HepG2 (cell line): ENCODE data around the gene ECSIT. TPM values are rescaled to one million over a fixed set of nuclear protein-coding genes. Genes with fewer than 3 reads are reported as not detected.

Experiments
- DMAP1 ChIP-seq: IDR thresholded peaks from 2 replicates; pipeline ENCODE4 v1.6.1; 2016
- JUNB ChIP-seq: sonication (generic); formaldehyde crosslinking; IDR thresholded peaks from 2 replicates; pipeline ENCODE4 v1.8.0; 2022; ENCODE audit warnings: missing genetic modification reagents, mild to moderate bottlenecking, borderline replicate concordance
- KAT7 ChIP-seq: IDR thresholded peaks from 2 replicates; pipeline ENCODE4 v1.6.1; 2018; ENCODE audit warnings: borderline replicate concordance, missing compliant biosample characterization
- PAF1 ChIP-seq: IDR thresholded peaks from 2 replicates; pipeline ENCODE4 v1.6.1; 2016; ENCODE audit warnings: missing genetic modification reagents, missing compliant biosample characterization
- PHF20 ChIP-seq: sonication (generic); formaldehyde crosslinking; IDR thresholded peaks from 2 replicates; pipeline ENCODE4 v1.5.0; 2020; ENCODE audit warnings: mild to moderate bottlenecking, missing genetic modification reagents
- RELA ChIP-seq: sonication (generic); formaldehyde crosslinking; IDR thresholded peaks from 2 replicates; pipeline ENCODE4 v1.4.0; 2020; ENCODE audit warnings: missing genetic modification reagents
- ZC3H13 ChIP-seq: sonication (generic); formaldehyde crosslinking; IDR thresholded peaks from 2 replicates; pipeline ENCODE4 v1.8.1; 2023; ENCODE audit warnings: mild to moderate bottlenecking, missing genetic modification reagents, moderate library complexity
- polyA plus RNA-seq, 8 experiments: library from polyadenylated mRNA; depleted of rRNA in 3 of 8; stranded (reverse) in 7 of 8; unstranded in 1 of 8; fragments of >200 nt; fragmentation: Illumina TruSeq in 4 of 8; extraction: Trizol in 4 of 8; gene quantifications; 2 replicates each; pipeline versions ENCODE4 v1.2.1 to v1.2.3, GENCODE V29; 2011 to 2016; ENCODE audit warnings: low read depth in 4 of 8, missing spikeins in 1 of 8, mixed read lengths in 1 of 8; ENCODE audit not compliant: insufficient read depth in 1 of 8
- total RNA-seq, 5 experiments: library from RNA; depleted of rRNA; stranded (reverse); fragments of >200 nt; fragmentation: Illumina TruSeq; extraction: Trizol; gene quantifications; 2 replicates each; pipeline ENCODE4 v1.2.3, GENCODE V29; 2016; ENCODE audit warnings: low read depth in 1 of 5
- TF ChIP-seq, protein P1 (sequence below): sonication (generic); formaldehyde crosslinking; IDR thresholded peaks from 2 replicates; pipeline ENCODE4 v1.4.0; 2020; ENCODE audit warnings: missing genetic modification reagents
- TF ChIP-seq, protein P2 (sequence below): sonication (generic); formaldehyde crosslinking; IDR thresholded peaks from 2 replicates; pipeline ENCODE4 v1.4.0; 2020; ENCODE audit warnings: mild to moderate bottlenecking, missing genetic modification reagents
- TF ChIP-seq, protein P3 (sequence below): sonication (generic); formaldehyde crosslinking; IDR thresholded peaks from 2 replicates; pipeline ENCODE4 v1.5.1; 2020; ENCODE audit warnings: mild to moderate bottlenecking, missing genetic modification reagents, borderline replicate concordance
- TF ChIP-seq, protein P4 (sequence below): sonication (generic); formaldehyde crosslinking; IDR thresholded peaks from 2 replicates; pipeline ENCODE4 v1.4.0; 2020; ENCODE audit warnings: missing genetic modification reagents

Gene ECSIT
- total and polyA plus RNA-seq, 2 of the 13 experiments (the other 11 are each of a cell fraction or from before 2014, with no cell fraction given) = 36.4 to 62.3 TPM

DNA sequence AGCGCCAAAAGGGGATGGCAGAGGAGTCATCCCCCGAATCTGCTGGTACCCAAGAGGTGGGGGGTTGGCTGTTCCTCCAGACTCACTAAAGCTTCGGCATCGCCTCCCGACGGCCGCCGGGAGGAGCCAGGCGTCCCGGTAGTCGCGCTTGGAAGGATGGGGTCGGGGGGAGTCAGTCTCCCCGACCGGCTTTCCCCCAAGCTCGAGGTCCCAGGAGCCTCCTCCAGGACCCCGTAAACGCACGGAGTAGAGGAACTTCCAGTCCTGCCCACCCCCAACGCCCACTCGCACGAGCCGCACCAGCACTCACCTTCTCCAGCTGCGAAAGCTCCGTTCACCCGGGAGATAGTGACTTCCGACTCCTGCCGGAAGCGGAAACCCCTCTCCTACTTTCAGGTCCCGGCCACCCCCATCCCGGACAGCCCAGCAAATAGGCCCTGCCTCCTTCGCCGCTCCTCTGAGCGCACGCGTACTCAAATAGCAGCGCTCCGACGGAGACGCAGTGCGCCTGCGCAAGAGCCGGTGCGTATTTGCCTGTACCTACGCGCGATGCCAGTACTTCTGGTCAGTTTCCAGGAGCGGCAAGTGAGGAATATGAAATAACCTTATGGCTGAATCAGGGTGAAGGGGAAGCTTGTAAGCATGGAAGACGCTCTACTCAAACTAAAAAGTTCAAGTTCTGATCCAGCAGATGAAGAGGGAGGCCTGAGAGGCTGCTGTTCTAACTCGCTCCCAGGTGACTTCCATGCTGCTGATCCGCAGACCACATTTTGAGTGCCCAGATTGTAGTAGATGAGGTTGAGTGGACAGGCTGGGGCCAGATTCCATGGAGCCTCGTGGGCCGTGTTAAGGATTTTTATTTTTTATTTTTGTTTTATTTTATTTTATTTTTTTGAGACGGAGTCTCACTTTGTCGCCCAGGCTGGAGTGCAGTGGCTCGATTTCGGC, 30.2 kb upstream of the ECSIT start, which contains the start of gene ELOF1 (continued):
- TF ChIP-seq, protein P1, sequence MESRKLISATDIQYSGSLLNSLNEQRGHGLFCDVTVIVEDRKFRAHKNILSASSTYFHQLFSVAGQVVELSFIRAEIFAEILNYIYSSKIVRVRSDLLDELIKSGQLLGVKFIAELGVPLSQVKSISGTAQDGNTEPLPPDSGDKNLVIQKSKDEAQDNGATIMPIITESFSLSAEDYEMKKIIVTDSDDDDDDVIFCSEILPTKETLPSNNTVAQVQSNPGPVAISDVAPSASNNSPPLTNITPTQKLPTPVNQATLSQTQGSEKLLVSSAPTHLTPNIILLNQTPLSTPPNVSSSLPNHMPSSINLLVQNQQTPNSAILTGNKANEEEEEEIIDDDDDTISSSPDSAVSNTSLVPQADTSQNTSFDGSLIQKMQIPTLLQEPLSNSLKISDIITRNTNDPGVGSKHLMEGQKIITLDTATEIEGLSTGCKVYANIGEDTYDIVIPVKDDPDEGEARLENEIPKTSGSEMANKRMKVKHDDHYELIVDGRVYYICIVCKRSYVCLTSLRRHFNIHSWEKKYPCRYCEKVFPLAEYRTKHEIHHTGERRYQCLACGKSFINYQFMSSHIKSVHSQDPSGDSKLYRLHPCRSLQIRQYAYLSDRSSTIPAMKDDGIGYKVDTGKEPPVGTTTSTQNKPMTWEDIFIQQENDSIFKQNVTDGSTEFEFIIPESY (CRISPR knock-in tag) = no peak
- TF ChIP-seq KAT7 (no peak), DMAP1 (CRISPR knock-in tag) (peak; percentile 41; the same call in 1 of the 2 replicates), PAF1 (CRISPR knock-in tag) (no peak), JUNB (no peak), PHF20 (CRISPR knock-in tag) (peak; percentile 91), ZC3H13 (CRISPR knock-in tag) (no peak), RELA (CRISPR knock-in tag) (0 out of 2 replicates have a peak, but pooled peaks have one; percentile 54)
- TF ChIP-seq, protein P2, sequence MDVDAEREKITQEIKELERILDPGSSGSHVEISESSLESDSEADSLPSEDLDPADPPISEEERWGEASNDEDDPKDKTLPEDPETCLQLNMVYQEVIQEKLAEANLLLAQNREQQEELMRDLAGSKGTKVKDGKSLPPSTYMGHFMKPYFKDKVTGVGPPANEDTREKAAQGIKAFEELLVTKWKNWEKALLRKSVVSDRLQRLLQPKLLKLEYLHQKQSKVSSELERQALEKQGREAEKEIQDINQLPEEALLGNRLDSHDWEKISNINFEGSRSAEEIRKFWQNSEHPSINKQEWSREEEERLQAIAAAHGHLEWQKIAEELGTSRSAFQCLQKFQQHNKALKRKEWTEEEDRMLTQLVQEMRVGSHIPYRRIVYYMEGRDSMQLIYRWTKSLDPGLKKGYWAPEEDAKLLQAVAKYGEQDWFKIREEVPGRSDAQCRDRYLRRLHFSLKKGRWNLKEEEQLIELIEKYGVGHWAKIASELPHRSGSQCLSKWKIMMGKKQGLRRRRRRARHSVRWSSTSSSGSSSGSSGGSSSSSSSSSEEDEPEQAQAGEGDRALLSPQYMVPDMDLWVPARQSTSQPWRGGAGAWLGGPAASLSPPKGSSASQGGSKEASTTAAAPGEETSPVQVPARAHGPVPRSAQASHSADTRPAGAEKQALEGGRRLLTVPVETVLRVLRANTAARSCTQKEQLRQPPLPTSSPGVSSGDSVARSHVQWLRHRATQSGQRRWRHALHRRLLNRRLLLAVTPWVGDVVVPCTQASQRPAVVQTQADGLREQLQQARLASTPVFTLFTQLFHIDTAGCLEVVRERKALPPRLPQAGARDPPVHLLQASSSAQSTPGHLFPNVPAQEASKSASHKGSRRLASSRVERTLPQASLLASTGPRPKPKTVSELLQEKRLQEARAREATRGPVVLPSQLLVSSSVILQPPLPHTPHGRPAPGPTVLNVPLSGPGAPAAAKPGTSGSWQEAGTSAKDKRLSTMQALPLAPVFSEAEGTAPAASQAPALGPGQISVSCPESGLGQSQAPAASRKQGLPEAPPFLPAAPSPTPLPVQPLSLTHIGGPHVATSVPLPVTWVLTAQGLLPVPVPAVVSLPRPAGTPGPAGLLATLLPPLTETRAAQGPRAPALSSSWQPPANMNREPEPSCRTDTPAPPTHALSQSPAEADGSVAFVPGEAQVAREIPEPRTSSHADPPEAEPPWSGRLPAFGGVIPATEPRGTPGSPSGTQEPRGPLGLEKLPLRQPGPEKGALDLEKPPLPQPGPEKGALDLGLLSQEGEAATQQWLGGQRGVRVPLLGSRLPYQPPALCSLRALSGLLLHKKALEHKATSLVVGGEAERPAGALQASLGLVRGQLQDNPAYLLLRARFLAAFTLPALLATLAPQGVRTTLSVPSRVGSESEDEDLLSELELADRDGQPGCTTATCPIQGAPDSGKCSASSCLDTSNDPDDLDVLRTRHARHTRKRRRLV (CRISPR knock-in tag) = peak; percentile 59
- TF ChIP-seq, protein P3, sequence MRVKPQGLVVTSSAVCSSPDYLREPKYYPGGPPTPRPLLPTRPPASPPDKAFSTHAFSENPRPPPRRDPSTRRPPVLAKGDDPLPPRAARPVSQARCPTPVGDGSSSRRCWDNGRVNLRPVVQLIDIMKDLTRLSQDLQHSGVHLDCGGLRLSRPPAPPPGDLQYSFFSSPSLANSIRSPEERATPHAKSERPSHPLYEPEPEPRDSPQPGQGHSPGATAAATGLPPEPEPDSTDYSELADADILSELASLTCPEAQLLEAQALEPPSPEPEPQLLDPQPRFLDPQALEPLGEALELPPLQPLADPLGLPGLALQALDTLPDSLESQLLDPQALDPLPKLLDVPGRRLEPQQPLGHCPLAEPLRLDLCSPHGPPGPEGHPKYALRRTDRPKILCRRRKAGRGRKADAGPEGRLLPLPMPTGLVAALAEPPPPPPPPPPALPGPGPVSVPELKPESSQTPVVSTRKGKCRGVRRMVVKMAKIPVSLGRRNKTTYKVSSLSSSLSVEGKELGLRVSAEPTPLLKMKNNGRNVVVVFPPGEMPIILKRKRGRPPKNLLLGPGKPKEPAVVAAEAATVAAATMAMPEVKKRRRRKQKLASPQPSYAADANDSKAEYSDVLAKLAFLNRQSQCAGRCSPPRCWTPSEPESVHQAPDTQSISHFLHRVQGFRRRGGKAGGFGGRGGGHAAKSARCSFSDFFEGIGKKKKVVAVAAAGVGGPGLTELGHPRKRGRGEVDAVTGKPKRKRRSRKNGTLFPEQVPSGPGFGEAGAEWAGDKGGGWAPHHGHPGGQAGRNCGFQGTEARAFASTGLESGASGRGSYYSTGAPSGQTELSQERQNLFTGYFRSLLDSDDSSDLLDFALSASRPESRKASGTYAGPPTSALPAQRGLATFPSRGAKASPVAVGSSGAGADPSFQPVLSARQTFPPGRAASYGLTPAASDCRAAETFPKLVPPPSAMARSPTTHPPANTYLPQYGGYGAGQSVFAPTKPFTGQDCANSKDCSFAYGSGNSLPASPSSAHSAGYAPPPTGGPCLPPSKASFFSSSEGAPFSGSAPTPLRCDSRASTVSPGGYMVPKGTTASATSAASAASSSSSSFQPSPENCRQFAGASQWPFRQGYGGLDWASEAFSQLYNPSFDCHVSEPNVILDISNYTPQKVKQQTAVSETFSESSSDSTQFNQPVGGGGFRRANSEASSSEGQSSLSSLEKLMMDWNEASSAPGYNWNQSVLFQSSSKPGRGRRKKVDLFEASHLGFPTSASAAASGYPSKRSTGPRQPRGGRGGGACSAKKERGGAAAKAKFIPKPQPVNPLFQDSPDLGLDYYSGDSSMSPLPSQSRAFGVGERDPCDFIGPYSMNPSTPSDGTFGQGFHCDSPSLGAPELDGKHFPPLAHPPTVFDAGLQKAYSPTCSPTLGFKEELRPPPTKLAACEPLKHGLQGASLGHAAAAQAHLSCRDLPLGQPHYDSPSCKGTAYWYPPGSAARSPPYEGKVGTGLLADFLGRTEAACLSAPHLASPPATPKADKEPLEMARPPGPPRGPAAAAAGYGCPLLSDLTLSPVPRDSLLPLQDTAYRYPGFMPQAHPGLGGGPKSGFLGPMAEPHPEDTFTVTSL = no peak
- TF ChIP-seq, protein P4, sequence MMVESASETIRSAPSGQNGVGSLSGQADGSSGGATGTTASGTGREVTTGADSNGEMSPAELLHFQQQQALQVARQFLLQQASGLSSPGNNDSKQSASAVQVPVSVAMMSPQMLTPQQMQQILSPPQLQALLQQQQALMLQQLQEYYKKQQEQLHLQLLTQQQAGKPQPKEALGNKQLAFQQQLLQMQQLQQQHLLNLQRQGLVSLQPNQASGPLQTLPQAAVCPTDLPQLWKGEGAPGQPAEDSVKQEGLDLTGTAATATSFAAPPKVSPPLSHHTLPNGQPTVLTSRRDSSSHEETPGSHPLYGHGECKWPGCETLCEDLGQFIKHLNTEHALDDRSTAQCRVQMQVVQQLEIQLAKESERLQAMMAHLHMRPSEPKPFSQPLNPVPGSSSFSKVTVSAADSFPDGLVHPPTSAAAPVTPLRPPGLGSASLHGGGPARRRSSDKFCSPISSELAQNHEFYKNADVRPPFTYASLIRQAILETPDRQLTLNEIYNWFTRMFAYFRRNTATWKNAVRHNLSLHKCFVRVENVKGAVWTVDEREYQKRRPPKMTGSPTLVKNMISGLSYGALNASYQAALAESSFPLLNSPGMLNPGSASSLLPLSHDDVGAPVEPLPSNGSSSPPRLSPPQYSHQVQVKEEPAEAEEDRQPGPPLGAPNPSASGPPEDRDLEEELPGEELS = no peak
